Ovary (tissue), 9 donors: Measurements from ENCODE around the gene MYOF. TPM values are rescaled to one million over a fixed set of nuclear protein-coding genes. Genes with fewer than 3 reads are reported as not detected.

ENCODE experiments used
- DNase-seq, 5 donors: peaks; one replicate each; pipeline ENCODE4 v3.0.0-alpha.2; 2019 to 2020
- H3K27ac ChIP-seq, 2 donors: fragments of 200-600 bp; one replicate each; pipeline versions ENCODE4 v1.5.1 to v1.8.0; 2019 to 2022
- H3K27me3 ChIP-seq: fragments of 200-600 bp; one replicate; pipeline ENCODE4 v1.8.0; 2022
- H3K36me3 ChIP-seq: fragments of 200-600 bp; sonication (generic); one replicate; pipeline ENCODE4 v1.5.1; 2019
- H3K4me1 ChIP-seq: one replicate; pipeline ENCODE4 v1.8.1; 2013; ENCODE audit warnings: mild to moderate bottlenecking, moderate library complexity; ENCODE audit not compliant: insufficient read depth
- H3K4me3 ChIP-seq: fragments of 200-600 bp; sonication (generic); one replicate; pipeline ENCODE4 v1.5.1; 2017
- H3K9me3 ChIP-seq, 2 donors: fragments of 200-600 bp in 1 of 2; sonication (generic) in 1 of 2; one replicate each; pipeline versions ENCODE4 v1.5.1 to v1.8.1; 2013 to 2019; ENCODE audit warnings: mild to moderate bottlenecking in 1 of 2, moderate library complexity in 1 of 2
- EP300 ChIP-seq: sonication (generic); formaldehyde crosslinking; IDR thresholded peaks from one replicate; pipeline ENCODE4 v1.6.1; 2017; ENCODE audit warnings: antibody characterized with exemption
- POLR2A ChIP-seq: fragments of 450-650 bp; IDR thresholded peaks from one replicate; pipeline ENCODE4 v1.6.1; 2017; ENCODE audit warnings: antibody characterized with exemption, mild to moderate bottlenecking, moderate library complexity
- WGBS, 3 donors: extraction: QIAGEN DNeasy Blood & Tissue Kit in 1 of 3; methylation state at CpG; one replicate each; pipeline versions ENCODE4 v1.1.5 to v1.1.7; 2013 to 2017; 5-methylcytosine and 5-hydroxymethylcytosine counted together
- intact Hi-C, 4 donors: fragments of 100-400 bp; cut with DNase I; formaldehyde crosslinking; loops; one replicate each; pipeline versions ENCODE4 v1.11.0 to v1.15.1; 2022 to 2023
- polyA plus RNA-seq, 2 donors: library from polyadenylated mRNA; stranded (reverse); fragments of 200-250 nt in 1 of 2; fragments of 350-450 nt in 1 of 2; fragmentation: Illumina TruSeq in 1 of 2; extraction: RNeasy Lipid Tissue Mini Kit (QIAGEN cat#74804) in 1 of 2; gene quantifications; one replicate each; pipeline ENCODE4 v1.2.3, GENCODE V29; 2013 to 2014
- total RNA-seq, 7 donors: library from RNA; depleted of rRNA in 2 of 7; stranded (reverse); fragments of >200 nt in 2 of 7; fragmentation: NEBNext Ultra II Directional in 3 of 7; extraction: Animal tissue kit (Norgen Biotek cat#: 25700) in 3 of 7; gene quantifications; one replicate each; pipeline versions ENCODE4 v1.1.0 to v1.2.4, GENCODE V29; 2016 to 2023
- TF ChIP-seq, protein P1 (sequence below), 3 donors: fragments of 450-650 bp in 2 of 3; fragments of 200-600 bp in 1 of 3; IDR thresholded peaks; one replicate each; pipeline versions ENCODE4 v1.5.1 to v1.8.0; 2016 to 2022; ENCODE audit warnings: antibody characterized with exemption in 3 of 3, mild to moderate bottlenecking in 1 of 3
- donor health status: DM: no; HTN: no; CAD: no; lungs with moderate emphysema.
- donor health status: DM: no; HTN: no; CAD: no.
- donor health status: Bipolar disorder and iron deficiency.
- donor health status: DM: yes; HTN: yes; CAD: no.
- donor health status: DM: no; HTN: no; CAD: no.
- donor health status: DM: yes; HTN: yes; CAD: no.

MYOF gene
- total and polyA plus RNA-seq, 9 donors = 7.9 to 89.0 (median 45.7) TPM

DNA sequence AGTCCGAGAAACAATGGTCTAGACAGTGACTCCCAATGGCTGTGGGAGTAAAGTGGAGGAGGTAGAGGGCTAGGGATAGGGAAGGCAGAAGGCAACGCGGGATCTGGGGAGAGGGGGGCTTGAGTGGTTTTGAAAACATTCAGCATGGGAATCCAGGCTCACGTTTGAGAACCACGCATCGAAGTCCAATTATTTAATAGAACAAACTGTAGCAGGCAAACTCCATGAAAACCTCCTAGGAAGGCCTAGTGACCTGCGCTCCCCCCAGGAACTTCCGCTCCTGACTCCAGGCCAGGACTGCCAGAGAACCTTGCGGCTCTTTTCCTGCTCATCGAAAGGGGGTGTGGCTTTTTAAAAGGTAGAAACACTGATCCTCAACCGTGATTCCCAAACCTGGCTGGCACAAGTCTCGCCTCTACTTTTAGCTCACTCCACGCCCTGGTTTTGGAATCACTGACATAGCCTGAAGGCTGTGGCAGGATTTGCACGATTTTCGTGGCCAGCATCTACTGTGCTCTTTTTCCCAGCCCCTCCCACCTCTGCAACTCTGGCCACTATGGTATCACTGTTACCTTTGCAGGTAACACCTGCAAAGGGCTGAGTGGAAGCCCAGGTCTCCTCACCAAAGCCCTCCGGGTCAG lies 43.4 kb downstream of the MYOF start:
- TF ChIP-seq, protein P1, sequence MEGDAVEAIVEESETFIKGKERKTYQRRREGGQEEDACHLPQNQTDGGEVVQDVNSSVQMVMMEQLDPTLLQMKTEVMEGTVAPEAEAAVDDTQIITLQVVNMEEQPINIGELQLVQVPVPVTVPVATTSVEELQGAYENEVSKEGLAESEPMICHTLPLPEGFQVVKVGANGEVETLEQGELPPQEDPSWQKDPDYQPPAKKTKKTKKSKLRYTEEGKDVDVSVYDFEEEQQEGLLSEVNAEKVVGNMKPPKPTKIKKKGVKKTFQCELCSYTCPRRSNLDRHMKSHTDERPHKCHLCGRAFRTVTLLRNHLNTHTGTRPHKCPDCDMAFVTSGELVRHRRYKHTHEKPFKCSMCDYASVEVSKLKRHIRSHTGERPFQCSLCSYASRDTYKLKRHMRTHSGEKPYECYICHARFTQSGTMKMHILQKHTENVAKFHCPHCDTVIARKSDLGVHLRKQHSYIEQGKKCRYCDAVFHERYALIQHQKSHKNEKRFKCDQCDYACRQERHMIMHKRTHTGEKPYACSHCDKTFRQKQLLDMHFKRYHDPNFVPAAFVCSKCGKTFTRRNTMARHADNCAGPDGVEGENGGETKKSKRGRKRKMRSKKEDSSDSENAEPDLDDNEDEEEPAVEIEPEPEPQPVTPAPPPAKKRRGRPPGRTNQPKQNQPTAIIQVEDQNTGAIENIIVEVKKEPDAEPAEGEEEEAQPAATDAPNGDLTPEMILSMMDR (IDR thresholded peaks at IDR 0.05) = no peak
- TF ChIP-seq POLR2A = no peak
- TF ChIP-seq EP300 = no peak
- H3K27me3 ChIP-seq = no peaks in the 10 kb centered on the region
- peaks cover 20% of the 10 kb centered on the region for H3K4me1 ChIP-seq
- 52 to 68% (median 66%) methylated on average over 16 of the region's 16 CpGs for WGBS, 3 donors
- H3K9me3 ChIP-seq = no peaks in the 10 kb centered on the region
- H3K4me3 ChIP-seq = no peak overlapping the region
- DNase-seq = peak in 3 of 5 donors; percentile 37 to 46 (median 43)
- no peaks in the 10 kb centered on the region for H3K36me3 ChIP-seq
- peak overlapping the region; percentile 98 to 100 for H3K27ac ChIP-seq
- intact Hi-C loops = loop anchor here in 3 of 4 donors (5.0 to 10.0 kb wide), 3 partner anchors 44 to 61 kb away; partner anchors contain the start of gene MYOF (in 2 of the 3)

DNA sequence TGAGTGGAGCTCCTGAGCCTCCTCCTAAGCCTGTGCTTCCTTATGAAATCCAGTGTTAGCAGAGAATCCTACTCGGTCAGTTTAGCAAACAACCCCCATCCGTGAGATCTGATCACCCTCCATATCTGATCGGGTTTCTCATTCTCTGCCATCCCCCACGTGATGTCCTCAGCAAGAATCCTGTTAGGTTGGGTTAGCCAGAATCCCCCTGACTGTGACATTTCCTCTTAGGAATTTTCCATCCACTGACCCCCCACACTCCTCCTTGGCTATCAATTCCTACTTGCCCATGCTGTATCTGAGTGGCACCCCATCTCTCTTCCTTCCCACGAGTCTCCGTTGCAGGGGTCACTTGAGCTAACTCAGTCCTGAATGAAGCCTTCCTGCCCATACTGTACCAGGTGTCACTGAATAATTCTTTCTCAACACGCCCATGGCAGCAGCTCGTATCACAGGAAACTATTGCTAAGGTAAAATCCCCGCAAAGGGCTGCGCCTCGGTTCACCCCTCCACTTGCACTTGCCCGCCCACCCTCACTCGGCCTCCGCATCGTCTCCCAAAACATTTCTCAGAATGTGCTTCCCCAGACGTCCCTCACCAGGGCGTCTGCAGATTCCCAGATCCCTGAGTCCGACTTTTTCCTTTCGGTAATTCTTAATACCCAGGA lies 44.1 kb downstream of the MYOF start:
- peak in 3 of 5 donors; percentile 30 to 47 (median 34) for DNase-seq
- no peaks in the 10 kb centered on the region for H3K27me3 ChIP-seq
- H3K27ac ChIP-seq = peak overlapping the region; percentile 98 to 100
- no peaks in the 10 kb centered on the region for H3K36me3 ChIP-seq
- no peak overlapping the region for H3K4me3 ChIP-seq
- no peak for TF ChIP-seq POLR2A
- TF ChIP-seq, protein P1 (IDR thresholded peaks at IDR 0.05) = no peak
- WGBS, 3 donors = 71 to 78% (median 74%) methylated on average over 19 of the region's 19 CpGs
- no peaks in the 10 kb centered on the region for H3K9me3 ChIP-seq
- peaks cover 20% of the 10 kb centered on the region for H3K4me1 ChIP-seq
- intact Hi-C loops = loop anchor here in 3 of 4 donors (5.0 to 10.0 kb wide), 3 partner anchors 44 to 61 kb away; partner anchors contain the start of gene MYOF (in 2 of the 3)

DNA sequence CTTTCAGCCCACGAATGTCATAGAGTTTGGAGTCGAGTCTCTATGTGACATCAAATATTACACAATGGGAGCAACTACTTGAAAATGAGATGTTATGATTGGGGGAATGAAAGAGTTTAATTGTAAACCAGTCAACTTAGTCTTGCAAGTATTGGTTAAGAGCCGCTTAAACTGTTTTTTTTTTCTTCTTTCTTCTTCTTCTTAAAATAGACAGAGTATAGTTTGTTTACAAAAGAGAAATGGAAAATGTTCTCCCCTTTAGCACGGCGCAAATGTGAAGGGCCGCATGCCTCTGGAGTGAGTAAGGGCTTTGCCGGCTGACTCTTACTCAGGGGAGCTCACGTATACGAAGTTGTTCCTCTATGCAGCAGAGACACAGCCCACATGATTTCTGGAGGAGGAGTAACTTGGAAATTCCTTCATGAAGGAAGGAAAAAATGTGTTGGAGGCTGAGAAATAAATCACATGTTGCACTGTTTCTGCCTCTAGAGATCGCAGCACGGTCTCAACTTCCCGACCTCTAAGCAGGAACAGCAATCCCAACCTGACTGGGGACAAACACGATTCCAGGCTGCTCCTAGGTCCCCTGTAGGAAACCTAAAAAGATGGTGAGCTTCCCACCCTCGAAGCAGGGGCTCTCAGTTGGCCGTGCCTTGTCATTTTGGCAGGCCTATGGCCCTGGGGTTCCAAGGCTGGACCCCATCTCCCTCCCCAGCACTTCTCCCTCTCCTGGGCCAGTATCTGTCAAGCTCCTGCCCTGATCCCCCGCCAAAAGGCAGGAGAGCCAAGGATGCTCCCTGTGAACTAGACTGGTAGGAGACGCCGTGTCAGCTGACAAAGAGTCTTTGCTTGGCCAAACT lies 44.8 kb downstream of the MYOF start:
- TF ChIP-seq POLR2A = peak; percentile 49
- TF ChIP-seq EP300 = peak; percentile 81
- TF ChIP-seq, protein P1 (IDR thresholded peaks at IDR 0.05) = peak in 2 of 3 donors; percentile 11 to 18
- whole genome bisulfite sequencing, 3 donors = 5 to 10% (median 6%) methylated on average over 18 of the region's 18 CpGs
- DNase-seq = peak; percentile 73 to 90 (median 82)
- Histone ChIP-seq H3K4me3 (peak overlapping the region; percentile 17), H3K4me1 (peaks cover 20% of the 10 kb centered on the region), H3K9me3 (no peaks in the 10 kb centered on the region), H3K36me3 (no peaks in the 10 kb centered on the region), H3K27ac (peak overlapping the region; percentile 98 to 100), H3K27me3 (no peaks in the 10 kb centered on the region)
- intact Hi-C loops = loop anchor here in 3 of 4 donors (5.0 to 10.0 kb wide), 3 partner anchors 45 to 60 kb away; partner anchors contain the start of gene MYOF (in 2 of the 3)

DNA sequence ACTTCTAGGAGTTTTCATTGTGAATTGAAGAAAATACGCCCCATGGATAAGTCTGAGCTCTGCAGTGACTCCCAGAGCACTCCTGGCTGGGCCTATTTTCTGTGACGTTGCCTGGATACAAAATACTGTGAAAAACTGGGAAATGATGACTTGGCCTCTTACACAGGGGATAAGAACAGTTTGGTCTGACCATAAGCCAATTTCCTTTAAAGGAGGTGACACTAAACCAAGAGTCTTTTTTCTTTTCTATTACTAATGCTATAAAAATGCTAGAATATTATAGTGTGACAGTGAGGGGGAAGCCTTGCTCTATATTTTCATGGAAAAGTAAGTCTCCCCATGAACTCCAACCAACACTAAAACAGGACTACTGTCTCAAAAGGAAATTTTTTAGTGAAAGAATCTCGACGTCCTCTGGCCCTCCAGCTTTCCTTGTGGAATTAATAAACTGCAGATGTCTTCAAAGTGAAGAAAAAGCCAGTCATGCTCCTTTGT lies 45.5 kb downstream of the MYOF start:
- intact Hi-C loops = loop anchor here in 3 of 4 donors (5.0 to 10.0 kb wide), 3 partner anchors 46 to 59 kb away; partner anchors contain the start of gene MYOF (in 2 of the 3)
- Histone ChIP-seq H3K4me3 (no peak overlapping the region), H3K9me3 (no peaks in the 10 kb centered on the region), H3K36me3 (no peaks in the 10 kb centered on the region), H3K27me3 (no peaks in the 10 kb centered on the region), H3K4me1 (peaks cover 20% of the 10 kb centered on the region), H3K27ac (peak overlapping the region; percentile 98 to 100)
- DNase-seq = peak; percentile 59 to 84 (median 65)
- TF ChIP-seq, protein P1 (IDR thresholded peaks at IDR 0.05) = no peak
- TF ChIP-seq EP300 (peak; percentile 96), POLR2A (peak; percentile 68)
- WGBS, 3 donors = 4 to 10% (median 6%) methylated on average over 4 of the region's 4 CpGs
